Ovary (tissue), 9 donors: ENCODE data around the gene SOS2. TPM values are rescaled to one million over a fixed set of nuclear protein-coding genes. Genes with fewer than 3 reads are reported as not detected.

Experiments used
- DNase-seq, 5 donors: peaks; one replicate each; pipeline ENCODE4 v3.0.0-alpha.2; 2019 to 2020
- H3K27ac ChIP-seq, 2 donors: fragments of 200-600 bp; one replicate each; pipeline versions ENCODE4 v1.5.1 to v1.8.0; 2019 to 2022
- H3K27me3 ChIP-seq: fragments of 200-600 bp; one replicate; pipeline ENCODE4 v1.8.0; 2022
- H3K36me3 ChIP-seq: fragments of 200-600 bp; sonication (generic); one replicate; pipeline ENCODE4 v1.5.1; 2019
- H3K4me1 ChIP-seq: one replicate; pipeline ENCODE4 v1.8.1; 2013; ENCODE audit warnings: mild to moderate bottlenecking, moderate library complexity; ENCODE audit not compliant: insufficient read depth
- H3K4me3 ChIP-seq: fragments of 200-600 bp; sonication (generic); one replicate; pipeline ENCODE4 v1.5.1; 2017
- H3K9me3 ChIP-seq, 2 donors: fragments of 200-600 bp in 1 of 2; sonication (generic) in 1 of 2; one replicate each; pipeline versions ENCODE4 v1.5.1 to v1.8.1; 2013 to 2019; ENCODE audit warnings: mild to moderate bottlenecking in 1 of 2, moderate library complexity in 1 of 2
- CTCF ChIP-seq, 3 donors: fragments of 450-650 bp in 2 of 3; fragments of 200-600 bp in 1 of 3; IDR thresholded peaks; one replicate each; pipeline versions ENCODE4 v1.5.1 to v1.8.0; 2016 to 2022; ENCODE audit warnings: antibody characterized with exemption in 3 of 3, mild to moderate bottlenecking in 1 of 3
- EP300 ChIP-seq: sonication (generic); formaldehyde crosslinking; IDR thresholded peaks from one replicate; pipeline ENCODE4 v1.6.1; 2017; ENCODE audit warnings: antibody characterized with exemption
- POLR2A ChIP-seq: fragments of 450-650 bp; IDR thresholded peaks from one replicate; pipeline ENCODE4 v1.6.1; 2017; ENCODE audit warnings: antibody characterized with exemption, mild to moderate bottlenecking, moderate library complexity
- WGBS, 3 donors: extraction: QIAGEN DNeasy Blood & Tissue Kit in 1 of 3; methylation state at CpG; one replicate each; pipeline versions ENCODE4 v1.1.5 to v1.1.7; 2013 to 2017; 5-methylcytosine and 5-hydroxymethylcytosine counted together
- intact Hi-C, 4 donors: fragments of 100-400 bp; cut with DNase I; formaldehyde crosslinking; loops; one replicate each; pipeline versions ENCODE4 v1.11.0 to v1.15.1; 2022 to 2023
- polyA plus RNA-seq, 2 donors: library from polyadenylated mRNA; stranded (reverse); fragments of 200-250 nt in 1 of 2; fragments of 350-450 nt in 1 of 2; fragmentation: Illumina TruSeq in 1 of 2; extraction: RNeasy Lipid Tissue Mini Kit (QIAGEN cat#74804) in 1 of 2; gene quantifications; one replicate each; pipeline ENCODE4 v1.2.3, GENCODE V29; 2013 to 2014
- total RNA-seq, 7 donors: library from RNA; depleted of rRNA in 2 of 7; stranded (reverse); fragments of >200 nt in 2 of 7; fragmentation: NEBNext Ultra II Directional in 3 of 7; extraction: Animal tissue kit (Norgen Biotek cat#: 25700) in 3 of 7; gene quantifications; one replicate each; pipeline versions ENCODE4 v1.1.0 to v1.2.4, GENCODE V29; 2016 to 2023
- donor health status: DM: no; HTN: no; CAD: no; lungs with moderate emphysema.
- donor health status: DM: no; HTN: no; CAD: no.
- donor health status: Bipolar disorder and iron deficiency.
- donor health status: DM: yes; HTN: yes; CAD: no.
- donor health status: DM: no; HTN: no; CAD: no.
- donor health status: DM: yes; HTN: yes; CAD: no.

SOS2 gene
- total and polyA plus RNA-seq, 9 donors = 10.2 to 29.3 (median 26.7) TPM

- Histone ChIP-seq H3K36me3 (no peaks in the 10 kb centered on the region), H3K9me3 (no peaks in the 10 kb centered on the region), H3K4me1 (peaks cover 4% of the 10 kb centered on the region), H3K27me3 (no peaks in the 10 kb centered on the region), H3K27ac (peak overlapping the region; percentile 77 to 96), H3K4me3 (peak overlapping the region; percentile 89)
- DNase-seq = no peak
- TF ChIP-seq CTCF (IDR thresholded peaks at IDR 0.05) (no peak), POLR2A (no peak)
- intact Hi-C loops = no loop called here
- WGBS, 3 donors = 28 to 34% (median 32%) methylated on average over 13 of the region's 13 CpGs
These were observed 881 bp upstream of the SOS2 start for GRCh38 chr14:50232276-50232642.

GRCh38 chr14:50230701-50231474 is 490 bp downstream of the SOS2 start:
- DNase-seq = peak; percentile 51 to 75 (median 68)
- H3K36me3 ChIP-seq = no peaks in the 10 kb centered on the region
- peaks cover 4% of the 10 kb centered on the region for H3K4me1 ChIP-seq
- 0 to 1% (median 0%) methylated on average over 35 to 64 of the region's 64 CpGs for WGBS, 3 donors
- no peaks in the 10 kb centered on the region for H3K27me3 ChIP-seq
- intact Hi-C loops = no loop called here
- H3K9me3 ChIP-seq = no peaks in the 10 kb centered on the region
- H3K4me3 ChIP-seq = peak overlapping the region; percentile 89
- TF ChIP-seq CTCF (IDR thresholded peaks at IDR 0.05) (no peak), POLR2A (peak; percentile 14)
- H3K27ac ChIP-seq = peak overlapping the region; percentile 77 to 96

- Histone ChIP-seq H3K4me1 (peaks cover 4% of the 10 kb centered on the region), H3K4me3 (peak overlapping the region; percentile 89), H3K27me3 (no peaks in the 10 kb centered on the region), H3K9me3 (no peaks in the 10 kb centered on the region), H3K27ac (peak overlapping the region in 1 of 2 donors; percentile 96), H3K36me3 (no peaks in the 10 kb centered on the region)
- no peak for DNase-seq
- 2 to 3% (median 2%) methylated on average over 6 of the region's 6 CpGs for WGBS, 3 donors
- intact Hi-C loops = no loop called here
- TF ChIP-seq EP300 (no peak), POLR2A (no peak), CTCF (IDR thresholded peaks at IDR 0.05) (no peak)
These were observed 1.0 kb downstream of the SOS2 start for GRCh38 chr14:50230401-50230700.

- no peak for DNase-seq
- intact Hi-C loops = no loop called here
- Histone ChIP-seq H3K36me3 (no peaks in the 10 kb centered on the region), H3K4me3 (peak overlapping the region; percentile 89), H3K27ac (no peak overlapping the region), H3K4me1 (peaks cover 4% of the 10 kb centered on the region), H3K9me3 (no peaks in the 10 kb centered on the region), H3K27me3 (no peaks in the 10 kb centered on the region)
- TF ChIP-seq EP300 (no peak), POLR2A (no peak), CTCF (IDR thresholded peaks at IDR 0.05) (no peak)
- 37 to 43% (median 43%) methylated on average over 2 of the region's 2 CpGs for WGBS, 3 donors
These were observed 1.7 kb downstream of the SOS2 start for GRCh38 chr14:50229681-50230080.
